Measurements from ENCODE around the gene TOP3A.

The TOP3A gene

GRCh38 chr17:18278867-18279266, 35.9 kb downstream of the TOP3A start:
- DNase-seq = no peak

GRCh38 chr17:18277076-18277475, 37.7 kb downstream of the TOP3A start:
- DNase-seq = no peak

- no peak for DNase-seq
Observed at GRCh38 chr17:18270046-18270931, 44.5 kb downstream of the TOP3A start.

- no peak for DNase-seq
Observed at GRCh38 chr17:18267927-18268711, 46.7 kb downstream of the TOP3A start.

GRCh38 chr17:18267366-18267765, 47.4 kb downstream of the TOP3A start:
- DNase-seq = no peak

- DNase-seq = no peak
Observed at GRCh38 chr17:18263885-18264682, 50.7 kb downstream of the TOP3A start.

- DNase-seq = no peak
Observed at GRCh38 chr17:18262641-18263040, 52.2 kb downstream of the TOP3A start.

- no peak for DNase-seq
Observed at GRCh38 chr17:18262111-18262510, 52.7 kb downstream of the TOP3A start.

- no peak for DNase-seq
Observed at GRCh38 chr17:18261659-18262058, 53.1 kb downstream of the TOP3A start.

- DNase-seq = no peak
Observed at GRCh38 chr17:18261146-18261515, 53.7 kb downstream of the TOP3A start.

GRCh38 chr17:18260332-18261145, 54.3 kb downstream of the TOP3A start, which contains the start of gene MIEF2:
TSS of gene MIEF2 (plus strand) at chr17:18260662. CDS start at chr17:18262721, 2,059 bp downstream.
- DNase-seq = peak; percentile 88 to 94

GRCh38 chr17:18259621-18260331, 55.0 kb downstream of the TOP3A start:
- no peak for DNase-seq

GRCh38 chr17:18258356-18259038, 56.3 kb downstream of the TOP3A start, which contains the start of gene FLII:
TSS of gene FLII (minus strand) at chr17:18258738. CDS start at chr17:18258690, 48 bp downstream.
- peak in 1 of 2 experiments; percentile 31 for DNase-seq

- peak; percentile 4 to 38 for DNase-seq
Observed at GRCh38 chr17:18257982-18258355, 56.8 kb downstream of the TOP3A start.

GRCh38 chr17:18257268-18257981, 57.4 kb downstream of the TOP3A start:
- no peak for DNase-seq

- no peak for DNase-seq
Observed at GRCh38 chr17:18256776-18257175, 58.0 kb downstream of the TOP3A start.

- no peak for DNase-seq
Observed at GRCh38 chr17:18256351-18256750, 58.4 kb downstream of the TOP3A start.

GRCh38 chr17:18254888-18255649, 59.7 kb downstream of the TOP3A start:
- DNase-seq = no peak

Measured in NCI-H446 (cell line).